H1 (cell line): ENCODE measurements around the gene CACNG3.

ENCODE experiments used
- CTCF ChIP-seq, 3 experiments: IDR thresholded peaks; 1 replicate in 2 of 3; 2 replicates in 1 of 3; pipeline versions ENCODE4 v1.5.1 to v1.6.1; 2011; ENCODE audit warnings: low read length in 3 of 3, mild to moderate bottlenecking in 3 of 3, inconsistent platforms in 2 of 3, low read depth in 1 of 3, moderate library complexity in 1 of 3; ENCODE audit not compliant: insufficient read depth in 1 of 3; ENCODE audit errors: control extremely low read depth in 1 of 3
- HDAC2 ChIP-seq, 2 experiments: fragments of 300-600 bp in 1 of 2; sonication (generic) in 1 of 2; IDR thresholded peaks; 2 replicates each; pipeline ENCODE4 v1.6.1; 2011 to 2012; ENCODE audit warnings: low read depth in 2 of 2, low read length in 2 of 2, mild to moderate bottlenecking in 2 of 2, moderate library complexity in 2 of 2, borderline replicate concordance in 1 of 2, inconsistent platforms in 1 of 2

- no peak for TF ChIP-seq HDAC2 (IDR thresholded peaks at IDR 0.05; ENCODE audit: borderline replicate concordance in 1 of 2, low read depth in 2 of 2, low read length in 2 of 2)
- no peak for TF ChIP-seq CTCF (IDR thresholded peaks at IDR 0.05; ENCODE audit: control extremely low read depth in 1 of 3, insufficient read depth in 1 of 3, low read depth in 1 of 3, low read length in 3 of 3)
Observed at GRCh38 chr16:24328835-24329452, 72.8 kb downstream of the CACNG3 start.
